OCI-LY3 (cell line): ENCODE results near the gene FAM8A1.

ENCODE experiments used
- EZH2phosphoT487 ChIP-seq: fragments of 200-600 bp; shearing (Covaris generic); IDR thresholded peaks from 2 replicates; pipeline ENCODE4 v1.6.1; 2018; ENCODE audit warnings: antibody characterized with exemption, mixed run types, low read depth
- TF ChIP-seq, protein P1 (sequence below): fragments of 200-600, 300-600 bp; sonication (generic); IDR thresholded peaks from 2 replicates; pipeline ENCODE4 v1.5.1; 2014; ENCODE audit warnings: antibody characterized with exemption, low read length, low read depth

DNA sequence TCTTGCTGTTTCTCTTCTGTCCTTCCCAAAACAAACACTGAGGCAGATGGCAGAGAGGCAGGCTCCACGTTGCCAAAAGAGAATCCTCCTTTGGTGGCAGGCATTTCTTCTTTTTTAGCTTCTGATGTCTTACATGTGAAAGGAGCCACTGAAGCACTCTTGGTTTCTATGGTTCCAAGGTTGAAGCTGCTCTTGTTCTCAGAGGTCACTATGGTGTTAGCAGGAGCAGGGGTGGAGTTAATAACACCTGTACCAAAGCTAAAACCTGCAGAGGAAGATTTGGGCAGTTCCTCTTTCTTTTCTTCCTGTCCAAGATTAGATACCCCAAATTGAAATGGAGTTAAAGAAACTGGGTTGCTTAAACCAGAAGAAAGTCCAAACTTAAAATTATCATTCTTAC lies 28.8 kb downstream of the FAM8A1 start:
- TF ChIP-seq, protein P1, sequence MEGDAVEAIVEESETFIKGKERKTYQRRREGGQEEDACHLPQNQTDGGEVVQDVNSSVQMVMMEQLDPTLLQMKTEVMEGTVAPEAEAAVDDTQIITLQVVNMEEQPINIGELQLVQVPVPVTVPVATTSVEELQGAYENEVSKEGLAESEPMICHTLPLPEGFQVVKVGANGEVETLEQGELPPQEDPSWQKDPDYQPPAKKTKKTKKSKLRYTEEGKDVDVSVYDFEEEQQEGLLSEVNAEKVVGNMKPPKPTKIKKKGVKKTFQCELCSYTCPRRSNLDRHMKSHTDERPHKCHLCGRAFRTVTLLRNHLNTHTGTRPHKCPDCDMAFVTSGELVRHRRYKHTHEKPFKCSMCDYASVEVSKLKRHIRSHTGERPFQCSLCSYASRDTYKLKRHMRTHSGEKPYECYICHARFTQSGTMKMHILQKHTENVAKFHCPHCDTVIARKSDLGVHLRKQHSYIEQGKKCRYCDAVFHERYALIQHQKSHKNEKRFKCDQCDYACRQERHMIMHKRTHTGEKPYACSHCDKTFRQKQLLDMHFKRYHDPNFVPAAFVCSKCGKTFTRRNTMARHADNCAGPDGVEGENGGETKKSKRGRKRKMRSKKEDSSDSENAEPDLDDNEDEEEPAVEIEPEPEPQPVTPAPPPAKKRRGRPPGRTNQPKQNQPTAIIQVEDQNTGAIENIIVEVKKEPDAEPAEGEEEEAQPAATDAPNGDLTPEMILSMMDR: no peak
- no peak for TF ChIP-seq EZH2phosphoT487
